Osteocyte (in vitro differentiated cells): ENCODE measurements around the gene ZFTA. TPM values are rescaled to one million over a fixed set of nuclear protein-coding genes. Genes with fewer than 3 reads are reported as not detected.
A peak's percentile ranks its signal among the peaks of the same experiment; 100 is the strongest.
"Not testable (repeated sequence)": the region's sequence is repeated elsewhere in the genome, so short reads cannot be mapped to it uniquely, and the experiment has no call there.

ENCODE experiments used
- DNase-seq: peaks from one replicate; pipeline ENCODE4 v3.0.0; 2021; ENCODE audit warnings: mixed read lengths; ENCODE audit not compliant: unreplicated experiment; ENCODE audit errors: extremely low spot score
- H3K27ac Mint-ChIP-seq: one replicate; pipeline ENCODE4 v1.8.0; 2021; ENCODE audit warnings: mild to moderate bottlenecking, mixed read lengths; ENCODE audit not compliant: unreplicated experiment
- H3K27me3 Mint-ChIP-seq: one replicate; pipeline ENCODE4 v1.8.0; 2021; ENCODE audit warnings: mixed read lengths; ENCODE audit not compliant: unreplicated experiment
- H3K36me3 Mint-ChIP-seq: one replicate; pipeline ENCODE4 v1.8.0; 2021; ENCODE audit warnings: mixed read lengths; ENCODE audit not compliant: unreplicated experiment
- H3K4me1 Mint-ChIP-seq: one replicate; pipeline ENCODE4 v1.8.0; 2021; ENCODE audit warnings: mixed read lengths; ENCODE audit not compliant: unreplicated experiment
- H3K4me3 Mint-ChIP-seq: one replicate; pipeline ENCODE4 v1.8.0; 2021; ENCODE audit warnings: mild to moderate bottlenecking, moderate library complexity, mixed read lengths; ENCODE audit not compliant: unreplicated experiment
- H3K9me3 Mint-ChIP-seq: one replicate; pipeline ENCODE4 v1.8.0; 2021; ENCODE audit warnings: mixed read lengths; ENCODE audit not compliant: unreplicated experiment
- CTCF ChIP-seq: fragments of 200-600 bp; sonication (generic); IDR thresholded peaks from 2 replicates; pipeline ENCODE4 v1.5.0; 2021; ENCODE audit warnings: antibody characterized with exemption, mild to moderate bottlenecking, moderate library complexity
- total RNA-seq: library from RNA; stranded (reverse); gene quantifications from 2 replicates; pipeline ENCODE4 v1.2.1, GENCODE V29; 2021

Gene ZFTA
- total RNA-seq, 1 donor from 2014 or later: 32.1 TPM

GRCh38 chr11:63775191-63775590 lies 6.6 kb upstream of the ZFTA start:
- Mint-ChIP-seq H3K27me3 (no peaks in the 10 kb centered on the region), H3K9me3 (no peaks in the 10 kb centered on the region), H3K4me3 (no peak overlapping the region), H3K4me1 (peaks cover 7% of the 10 kb centered on the region), H3K36me3 (no peaks in the 10 kb centered on the region), H3K27ac (no peak overlapping the region)
- TF ChIP-seq CTCF: no peak
- DNase-seq: no peak

- not testable (repeated sequence) for H3K9me3 Mint-ChIP-seq, H3K4me3 Mint-ChIP-seq, DNase-seq, H3K27me3 Mint-ChIP-seq, H3K27ac Mint-ChIP-seq, H3K36me3 Mint-ChIP-seq
- H3K4me1 Mint-ChIP-seq: peaks cover 14% of the 10 kb centered on the region
These were observed 3.3 kb upstream of the ZFTA start for GRCh38 chr11:63771741-63772318.

GRCh38 chr11:63770763-63771162 lies 2.2 kb upstream of the ZFTA start:
- Mint-ChIP-seq H3K27me3 (no peaks in the 10 kb centered on the region), H3K36me3 (peaks cover 3% of the 10 kb centered on the region), H3K4me1 (peaks cover 24% of the 10 kb centered on the region), H3K4me3 (no peak overlapping the region), H3K9me3 (no peaks in the 10 kb centered on the region), H3K27ac (no peak overlapping the region)
- DNase-seq: no peak
- TF ChIP-seq CTCF: no peak

- no peaks in the 10 kb centered on the region for H3K27me3 Mint-ChIP-seq
- H3K9me3 Mint-ChIP-seq: no peaks in the 10 kb centered on the region
- H3K4me1 Mint-ChIP-seq: peaks cover 28% of the 10 kb centered on the region
- DNase-seq: no peak
- no peak for TF ChIP-seq CTCF
- peak overlapping the region; percentile 74 for H3K4me3 Mint-ChIP-seq
- H3K36me3 Mint-ChIP-seq: peaks cover 6% of the 10 kb centered on the region
- no peak overlapping the region for H3K27ac Mint-ChIP-seq
These were observed 1.3 kb upstream of the ZFTA start for GRCh38 chr11:63769714-63770455.

- H3K27ac Mint-ChIP-seq: no peak overlapping the region
- H3K27me3 Mint-ChIP-seq: no peaks in the 10 kb centered on the region
- DNase-seq: no peak
- no peaks in the 10 kb centered on the region for H3K9me3 Mint-ChIP-seq
- no peak for TF ChIP-seq CTCF
- peaks cover 28% of the 10 kb centered on the region for H3K4me1 Mint-ChIP-seq
- H3K4me3 Mint-ChIP-seq: peak overlapping the region; percentile 54
- H3K36me3 Mint-ChIP-seq: peaks cover 6% of the 10 kb centered on the region
These were observed 603 bp upstream of the ZFTA start for GRCh38 chr11:63769042-63769713.
